Left lung (tissue), 10 donors: ENCODE results near the gene PCK1. TPM values are rescaled to one million over a fixed set of nuclear protein-coding genes. Genes with fewer than 3 reads are reported as not detected.

Experiments used
- ATAC-seq: fragments of 200-7000 bp; cut with Tn5 transposase; one replicate; pipeline ENCODE4 v1.9.1; 2020; ENCODE audit warnings: moderate library complexity
- DNase-seq, 4 donors: peaks; one replicate each; pipeline ENCODE4 v3.0.0-alpha.2; 2013 to 2020
- H3K27ac ChIP-seq, 2 donors: fragments of 200-600 bp; sonication (generic) in 1 of 2; one replicate each; pipeline versions ENCODE4 v1.5.0 to v1.8.0; 2020 to 2021
- H3K27me3 ChIP-seq, 2 donors: fragments of 200-600 bp; sonication (generic) in 1 of 2; one replicate each; pipeline versions ENCODE4 v1.5.0 to v1.8.0; 2020 to 2021
- H3K36me3 ChIP-seq, 2 donors: fragments of 200-600 bp; sonication (generic) in 1 of 2; one replicate each; pipeline versions ENCODE4 v1.5.0 to v1.8.0; 2020 to 2021
- H3K4me1 ChIP-seq, 2 donors: fragments of 200-600 bp; one replicate each; pipeline ENCODE4 v1.8.0; 2021
- H3K4me3 ChIP-seq, 2 donors: fragments of 200-600 bp; sonication (generic) in 1 of 2; one replicate each; pipeline versions ENCODE4 v1.5.0 to v1.8.0; 2020 to 2021; ENCODE audit warnings: mild to moderate bottlenecking in 1 of 2
- H3K9me3 ChIP-seq, 2 donors: fragments of 200-600 bp; sonication (generic) in 1 of 2; one replicate each; pipeline versions ENCODE4 v1.5.0 to v1.8.0; 2020 to 2021
- intact Hi-C, 2 donors: fragments of 100-400 bp; cut with DNase I; formaldehyde crosslinking; loops; one replicate each; pipeline versions ENCODE4 v1.11.2 to v1.14.2; 2022
- polyA plus RNA-seq, 6 donors: library from polyadenylated mRNA; unstranded; fragments of 120-200 nt; gene quantifications; one replicate each; pipeline ENCODE4 v1.2.1, GENCODE V29; 2013; ENCODE audit not compliant: insufficient read length in 6 of 6
- total RNA-seq, 2 donors: library from RNA; stranded (reverse); fragmentation: NEBNext Ultra II Directional; extraction: Animal tissue kit (Norgen Biotek cat#: 25700); gene quantifications; one replicate each; pipeline ENCODE4 v1.2.1, GENCODE V29; 2021
- TF ChIP-seq, protein P1 (sequence below), 2 donors: fragments of 200-600 bp; sonication (generic) in 1 of 2; IDR thresholded peaks; one replicate each; pipeline versions ENCODE4 v1.5.0 to v1.8.0; 2021; ENCODE audit warnings: antibody characterized with exemption in 2 of 2
- donor health status: DM: no; HTN: yes; CAD: no.
- donor health status: DM: no; HTN: no; CAD: no.

Gene PCK1
- total and polyA plus RNA-seq, 8 donors, result 0.08 to 0.41 (median 0.29) TPM; not detected in 2

DNA sequence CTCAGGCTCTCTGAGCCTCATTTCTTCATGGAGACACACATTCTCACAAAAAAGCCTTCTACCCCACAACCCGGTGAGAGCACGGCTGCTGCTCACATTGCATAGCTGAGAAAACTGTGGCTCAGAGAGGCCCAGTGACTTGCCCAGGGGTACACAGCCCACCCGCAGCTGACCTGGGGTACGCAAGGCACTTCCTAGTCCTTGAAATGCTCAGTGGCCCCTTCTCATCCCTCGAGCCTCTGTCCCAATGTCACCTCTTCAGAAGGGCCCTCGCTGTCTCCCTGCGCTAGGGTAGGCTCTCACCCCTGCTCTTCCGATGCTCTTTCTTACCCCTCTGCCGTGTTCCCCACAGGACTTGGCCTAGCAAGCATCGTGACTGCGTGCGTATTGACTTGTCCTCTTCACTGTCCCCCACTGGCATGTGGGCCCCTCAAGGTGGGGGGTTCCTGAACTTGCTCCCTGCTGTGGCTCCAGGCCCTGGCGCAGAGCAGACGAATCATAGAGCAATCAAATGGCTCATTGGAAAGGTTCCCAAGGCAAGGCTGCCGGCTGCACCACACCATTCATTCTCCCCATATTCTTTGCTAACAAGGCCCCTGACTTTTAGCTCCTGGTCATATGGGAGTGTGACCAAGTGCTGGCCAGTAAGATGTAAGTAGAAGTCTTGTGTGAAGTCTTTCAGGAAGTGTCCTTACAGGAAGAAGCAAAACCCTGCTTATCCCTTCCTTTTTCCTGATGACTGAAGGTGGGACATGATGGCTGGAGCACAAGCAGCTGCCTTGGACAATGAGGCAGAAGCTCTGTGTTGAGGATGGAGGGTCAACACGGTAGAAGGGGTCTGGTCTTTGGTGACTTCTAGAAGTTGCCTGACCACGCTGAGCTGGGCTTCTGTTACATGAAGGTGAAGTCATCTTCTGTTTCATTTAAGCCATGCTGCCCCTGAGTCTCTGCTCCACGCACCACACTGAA lies 22.7 kb downstream of the PCK1 start:
- intact Hi-C loops, result loop anchor here in 1 of 2 donors (10.0 kb wide), 1 partner anchor 199 kb away; no protein-coding TSS in a partner anchor
- peaks cover 0 to 81% of the 10 kb centered on the region in 2 donors for H3K27me3 ChIP-seq
- H3K4me1 ChIP-seq, result peaks cover 0 to 25% of the 10 kb centered on the region in 2 donors
- DNase-seq (no peak), ATAC-seq (no peak)
- TF ChIP-seq, protein P1, sequence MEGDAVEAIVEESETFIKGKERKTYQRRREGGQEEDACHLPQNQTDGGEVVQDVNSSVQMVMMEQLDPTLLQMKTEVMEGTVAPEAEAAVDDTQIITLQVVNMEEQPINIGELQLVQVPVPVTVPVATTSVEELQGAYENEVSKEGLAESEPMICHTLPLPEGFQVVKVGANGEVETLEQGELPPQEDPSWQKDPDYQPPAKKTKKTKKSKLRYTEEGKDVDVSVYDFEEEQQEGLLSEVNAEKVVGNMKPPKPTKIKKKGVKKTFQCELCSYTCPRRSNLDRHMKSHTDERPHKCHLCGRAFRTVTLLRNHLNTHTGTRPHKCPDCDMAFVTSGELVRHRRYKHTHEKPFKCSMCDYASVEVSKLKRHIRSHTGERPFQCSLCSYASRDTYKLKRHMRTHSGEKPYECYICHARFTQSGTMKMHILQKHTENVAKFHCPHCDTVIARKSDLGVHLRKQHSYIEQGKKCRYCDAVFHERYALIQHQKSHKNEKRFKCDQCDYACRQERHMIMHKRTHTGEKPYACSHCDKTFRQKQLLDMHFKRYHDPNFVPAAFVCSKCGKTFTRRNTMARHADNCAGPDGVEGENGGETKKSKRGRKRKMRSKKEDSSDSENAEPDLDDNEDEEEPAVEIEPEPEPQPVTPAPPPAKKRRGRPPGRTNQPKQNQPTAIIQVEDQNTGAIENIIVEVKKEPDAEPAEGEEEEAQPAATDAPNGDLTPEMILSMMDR (IDR thresholded peaks at IDR 0.05), result no peak
- no peaks in the 10 kb centered on the region for H3K36me3 ChIP-seq
- H3K4me3 ChIP-seq, result no peak overlapping the region
- peak overlapping the region; percentile 42 to 65 for H3K27ac ChIP-seq
- H3K9me3 ChIP-seq, result no peaks in the 10 kb centered on the region

DNA sequence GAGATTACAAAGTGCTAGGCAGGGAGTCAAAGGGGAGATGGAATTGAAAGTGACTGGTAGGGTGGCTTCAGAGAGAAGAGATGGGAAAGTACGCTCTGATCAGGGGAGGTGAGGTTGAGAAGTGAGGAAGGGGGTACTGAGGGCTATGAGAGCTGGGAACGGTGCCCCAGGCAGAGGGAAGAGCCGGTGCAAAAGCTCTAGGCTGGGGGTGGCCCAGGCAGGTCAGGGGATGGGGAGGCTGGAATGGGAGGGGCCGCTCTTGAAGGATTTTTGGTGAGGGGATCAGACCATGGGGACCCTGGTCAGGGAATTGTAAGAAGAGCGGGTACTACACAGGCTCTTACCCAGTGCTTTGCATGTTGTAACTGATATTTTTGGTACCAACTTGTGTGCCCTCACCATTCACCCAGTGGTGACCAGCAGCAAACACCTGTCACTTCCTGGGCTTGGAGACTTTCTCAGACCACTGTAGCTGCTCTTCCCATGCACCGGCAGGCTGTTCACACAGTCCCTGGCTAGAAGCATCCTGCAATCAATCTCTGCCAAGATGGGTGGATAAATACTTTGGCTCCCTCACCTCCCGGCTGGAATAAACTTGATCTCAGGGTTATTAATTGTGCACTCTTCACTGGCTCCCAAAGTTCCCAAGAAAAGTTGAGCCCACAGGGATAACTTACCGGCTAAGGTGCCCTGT lies 24.0 kb downstream of the PCK1 start:
- H3K36me3 ChIP-seq, result no peaks in the 10 kb centered on the region
- H3K4me3 ChIP-seq, result no peak overlapping the region
- peaks cover 0 to 67% of the 10 kb centered on the region in 2 donors for H3K27me3 ChIP-seq
- TF ChIP-seq, protein P1 (IDR thresholded peaks at IDR 0.05), result no peak
- intact Hi-C loops, result loop anchor here in 1 of 2 donors (10.0 kb wide), 1 partner anchor 200 kb away; no protein-coding TSS in a partner anchor
- H3K27ac ChIP-seq, result no peak overlapping the region
- no peaks in the 10 kb centered on the region for H3K9me3 ChIP-seq
- H3K4me1 ChIP-seq, result peaks cover 0 to 25% of the 10 kb centered on the region in 2 donors
- ATAC-seq (no peak), DNase-seq (no peak)

DNA sequence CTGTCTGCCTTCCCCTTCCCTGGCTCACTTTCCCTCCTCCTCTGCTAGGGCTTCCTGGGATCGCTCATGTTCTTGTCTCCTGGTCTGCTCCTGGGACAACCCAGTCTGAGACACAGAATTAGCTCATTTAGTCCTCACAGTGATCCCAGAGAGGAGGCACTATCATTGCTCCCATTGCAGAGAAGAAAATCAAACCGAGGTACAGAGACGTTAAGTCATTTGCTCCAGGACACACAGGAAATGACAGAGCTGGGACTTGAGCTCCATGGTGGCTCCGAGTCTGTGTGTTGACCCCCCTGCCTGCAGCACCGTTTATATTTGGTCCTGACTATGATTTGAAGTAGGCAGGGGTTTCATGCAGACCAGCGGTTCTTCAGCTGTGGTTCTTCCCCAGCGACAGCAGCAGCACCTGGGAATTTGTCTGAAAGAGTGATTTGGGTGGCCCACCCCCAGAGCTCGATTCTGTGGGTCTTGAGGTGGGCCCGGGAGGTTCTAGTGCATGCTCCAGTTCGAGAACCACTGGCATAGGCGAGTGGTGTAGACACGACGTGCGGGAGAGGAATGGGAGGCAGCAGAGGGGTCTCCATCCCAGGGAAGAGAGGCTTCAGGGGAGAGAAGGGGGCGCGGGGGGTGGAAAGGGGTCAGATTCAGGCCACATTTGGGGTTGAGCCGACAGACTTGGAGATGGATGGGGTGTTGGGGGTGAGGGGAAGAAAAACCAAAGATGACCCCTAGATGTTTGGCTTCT lies 24.7 kb downstream of the PCK1 start:
- Histone ChIP-seq H3K36me3 (no peaks in the 10 kb centered on the region), H3K27me3 (peaks cover 0 to 60% of the 10 kb centered on the region in 2 donors), H3K4me1 (peaks cover 0 to 25% of the 10 kb centered on the region in 2 donors), H3K9me3 (no peaks in the 10 kb centered on the region), H3K27ac (no peak overlapping the region), H3K4me3 (no peak overlapping the region)
- intact Hi-C loops, result loop anchor here in 1 of 2 donors (10.0 kb wide), 1 partner anchor 201 kb away; no protein-coding TSS in a partner anchor
- no peak for DNase-seq
- ATAC-seq, result no peak
- TF ChIP-seq, protein P1 (IDR thresholded peaks at IDR 0.05), result no peak

DNA sequence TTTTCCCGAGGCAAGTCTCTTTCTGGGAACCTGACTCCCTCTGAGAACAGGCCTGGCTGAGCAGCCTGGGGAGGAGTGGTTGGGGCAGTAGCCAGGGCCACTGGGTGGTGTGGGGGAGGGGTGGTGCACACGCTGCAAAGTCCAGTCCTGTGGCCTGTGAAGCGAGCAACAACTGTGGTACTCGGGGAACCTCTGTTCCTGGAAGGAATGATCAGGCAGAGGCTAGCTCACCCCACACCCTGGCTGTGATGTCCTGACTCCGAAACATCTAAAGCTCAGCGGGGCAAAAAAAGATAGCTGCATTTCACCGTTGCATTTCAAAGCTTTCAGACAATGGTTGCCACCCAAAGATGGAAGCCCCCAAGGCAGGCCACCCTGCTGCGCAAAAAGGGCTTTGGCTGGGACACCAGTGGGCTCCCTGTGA lies 25.5 kb downstream of the PCK1 start:
- intact Hi-C loops, result loop anchor here in 1 of 2 donors (10.0 kb wide), 1 partner anchor 202 kb away; no protein-coding TSS in a partner anchor
- ATAC-seq (no peak), DNase-seq (peak in 1 of 4 donors; percentile 45)
- peaks cover 0 to 53% of the 10 kb centered on the region in 2 donors for H3K27me3 ChIP-seq
- no peak overlapping the region for H3K4me3 ChIP-seq
- H3K36me3 ChIP-seq, result no peaks in the 10 kb centered on the region
- TF ChIP-seq, protein P1 (IDR thresholded peaks at IDR 0.05), result no peak
- no peaks in the 10 kb centered on the region for H3K9me3 ChIP-seq
- H3K4me1 ChIP-seq, result peaks cover 0 to 18% of the 10 kb centered on the region in 2 donors
- H3K27ac ChIP-seq, result no peak overlapping the region
